KBM-7 (cell line): ENCODE measurements around the gene IVL.
A peak's percentile ranks its signal among the peaks of the same experiment; 100 is the strongest.

ENCODE experiments used
- DNase-seq: peaks from one replicate; pipeline ENCODE4 v3.0.0-alpha.2; 2015
- in situ Hi-C: fragments of 300-500 bp; cut with MboI; formaldehyde crosslinking; loops from 2 replicates; pipeline ENCODE4 v1.14.3; 2020; ENCODE audit warnings: low sequenced_read_pairs, low pct_unique_long_range_greater_than_20kb, mixed read lengths

The IVL gene, protein sequence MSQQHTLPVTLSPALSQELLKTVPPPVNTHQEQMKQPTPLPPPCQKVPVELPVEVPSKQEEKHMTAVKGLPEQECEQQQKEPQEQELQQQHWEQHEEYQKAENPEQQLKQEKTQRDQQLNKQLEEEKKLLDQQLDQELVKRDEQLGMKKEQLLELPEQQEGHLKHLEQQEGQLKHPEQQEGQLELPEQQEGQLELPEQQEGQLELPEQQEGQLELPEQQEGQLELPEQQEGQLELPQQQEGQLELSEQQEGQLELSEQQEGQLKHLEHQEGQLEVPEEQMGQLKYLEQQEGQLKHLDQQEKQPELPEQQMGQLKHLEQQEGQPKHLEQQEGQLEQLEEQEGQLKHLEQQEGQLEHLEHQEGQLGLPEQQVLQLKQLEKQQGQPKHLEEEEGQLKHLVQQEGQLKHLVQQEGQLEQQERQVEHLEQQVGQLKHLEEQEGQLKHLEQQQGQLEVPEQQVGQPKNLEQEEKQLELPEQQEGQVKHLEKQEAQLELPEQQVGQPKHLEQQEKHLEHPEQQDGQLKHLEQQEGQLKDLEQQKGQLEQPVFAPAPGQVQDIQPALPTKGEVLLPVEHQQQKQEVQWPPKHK

DNA sequence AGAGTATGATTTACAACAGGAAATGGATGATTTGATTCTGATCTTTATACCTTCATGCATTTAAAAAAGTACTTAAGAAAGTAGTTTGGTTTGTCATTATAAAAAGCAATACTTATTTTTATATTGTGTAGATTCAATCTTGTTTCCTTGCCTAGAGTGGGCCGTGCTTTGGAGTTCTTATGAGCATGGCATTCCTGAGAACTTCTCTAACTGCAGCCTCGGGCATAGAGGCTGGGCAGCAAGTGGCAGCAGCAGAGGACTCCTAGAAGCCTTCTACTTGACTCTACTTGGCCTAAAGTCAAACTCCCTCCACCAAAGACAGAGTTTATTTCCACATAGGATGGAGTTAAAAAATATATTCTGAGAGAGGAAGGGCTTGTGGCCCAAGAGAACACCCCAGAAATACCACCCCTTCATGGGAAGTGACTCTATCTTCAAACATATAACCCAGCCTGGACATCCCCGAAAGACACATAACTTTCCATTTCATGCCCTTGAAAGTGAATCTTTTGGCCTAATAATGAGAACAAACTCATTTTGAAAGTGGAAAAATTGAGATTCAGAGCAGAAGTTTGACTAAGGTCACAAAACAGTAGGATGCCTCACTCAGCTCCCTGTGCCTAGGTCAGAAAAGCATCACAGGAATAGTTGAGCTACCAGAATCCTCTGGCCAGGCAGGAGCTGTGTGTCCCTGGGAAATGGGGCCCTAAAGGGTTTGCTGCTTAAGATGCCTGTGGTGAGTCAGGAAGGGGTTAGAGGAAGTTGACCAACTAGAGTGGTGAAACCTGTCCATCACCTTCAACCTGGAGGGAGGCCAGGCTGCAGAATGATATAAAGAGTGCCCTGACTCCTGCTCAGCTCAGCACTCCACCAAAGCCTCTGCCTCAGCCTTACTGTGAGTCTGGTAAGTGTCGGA lies at the start of gene IVL:
IVL (plus strand) TSS at position 861 of the 916 bp plus-strand sequence. CDS start 1,252 bp downstream, outside the sequence.
- in situ Hi-C loops, result no loop called here
- DNase-seq, result no peak

DNA sequence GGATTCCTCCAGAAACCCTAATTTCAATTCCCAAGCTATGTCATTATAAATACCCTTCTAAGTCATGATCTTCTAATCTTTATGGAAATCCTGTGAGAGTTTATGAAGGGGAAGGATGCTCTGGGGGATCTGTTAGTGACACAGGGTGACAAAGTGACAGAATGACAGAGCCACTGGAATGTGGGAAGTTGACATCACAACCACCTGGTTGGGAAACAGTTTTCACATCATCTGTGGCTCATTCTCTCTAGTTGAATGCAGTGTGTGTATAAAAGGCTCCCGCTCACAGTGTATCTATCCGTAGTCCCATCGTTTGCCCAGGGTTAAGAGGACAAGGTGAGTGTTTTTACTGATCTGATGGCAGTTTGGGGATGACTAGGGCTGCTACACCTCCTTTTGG lies 48.6 kb upstream of the IVL start, which contains the start of gene LCE7A:
LCE7A (plus strand) TSS at position 301 of the 400 bp plus-strand sequence. CDS start 702 bp downstream, outside the sequence.
- in situ Hi-C loops, result no loop called here
- DNase-seq, result no peak

DNA sequence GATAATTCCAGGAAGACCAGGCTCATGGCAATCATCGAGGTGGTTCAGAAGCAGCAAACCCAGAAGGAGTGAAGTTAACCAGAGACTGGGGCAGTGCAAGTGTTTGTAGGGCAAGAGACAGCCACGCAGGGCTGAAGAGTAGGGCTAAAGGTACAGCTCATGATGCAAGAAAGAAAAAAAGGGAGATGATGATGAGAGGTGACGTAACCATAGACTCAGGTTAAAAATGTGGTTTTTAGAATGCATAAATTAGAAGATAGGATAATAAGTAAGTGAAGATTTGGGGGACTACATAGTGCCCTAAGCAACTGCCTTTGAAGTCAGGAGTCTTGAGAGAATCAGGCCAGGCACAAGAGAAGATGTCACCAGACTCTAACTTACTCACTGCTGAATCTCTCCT lies 48.2 kb upstream of the IVL start:
- DNase-seq, result no peak
- in situ Hi-C loops, result no loop called here

DNA sequence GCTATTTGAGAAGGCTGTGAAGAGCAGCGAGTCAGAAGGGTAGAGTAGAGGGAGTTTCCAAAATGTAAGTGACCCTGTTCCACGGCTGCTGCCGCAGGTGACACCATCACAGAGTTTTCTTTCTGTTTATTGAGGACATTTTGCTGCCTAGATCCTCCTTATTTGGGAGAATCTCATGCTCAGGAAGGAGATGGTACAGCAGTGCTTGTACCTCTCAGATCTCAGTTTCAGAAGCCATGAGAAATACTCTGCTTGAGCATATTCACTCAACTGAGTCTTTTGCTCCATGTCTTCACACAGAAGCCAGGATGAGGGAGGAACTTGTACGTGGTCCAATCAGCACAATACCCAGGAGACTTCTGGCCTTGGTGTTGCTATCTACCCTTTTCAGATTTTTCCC lies 47.0 kb upstream of the IVL start:
- in situ Hi-C loops, result no loop called here
- DNase-seq, result no peak

DNA sequence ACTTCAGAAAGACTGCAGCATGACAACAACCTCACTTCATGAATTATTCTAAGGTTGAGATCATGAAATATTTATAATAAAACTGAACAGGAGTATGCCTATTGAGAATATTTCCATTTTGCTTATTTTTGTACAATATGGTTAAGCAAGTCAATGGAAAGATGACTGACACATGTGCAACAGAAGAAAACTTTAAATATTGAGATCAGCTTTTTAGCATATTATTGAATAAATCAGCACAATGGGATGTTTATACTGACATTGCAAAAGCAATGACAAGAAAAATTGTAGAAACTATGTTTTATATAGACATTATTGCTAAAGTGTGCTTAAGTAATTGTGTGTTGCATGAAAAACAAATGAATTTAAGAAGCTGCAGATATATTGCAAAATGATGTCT lies 43.9 kb upstream of the IVL start:
- in situ Hi-C loops, result no loop called here
- no peak for DNase-seq

DNA sequence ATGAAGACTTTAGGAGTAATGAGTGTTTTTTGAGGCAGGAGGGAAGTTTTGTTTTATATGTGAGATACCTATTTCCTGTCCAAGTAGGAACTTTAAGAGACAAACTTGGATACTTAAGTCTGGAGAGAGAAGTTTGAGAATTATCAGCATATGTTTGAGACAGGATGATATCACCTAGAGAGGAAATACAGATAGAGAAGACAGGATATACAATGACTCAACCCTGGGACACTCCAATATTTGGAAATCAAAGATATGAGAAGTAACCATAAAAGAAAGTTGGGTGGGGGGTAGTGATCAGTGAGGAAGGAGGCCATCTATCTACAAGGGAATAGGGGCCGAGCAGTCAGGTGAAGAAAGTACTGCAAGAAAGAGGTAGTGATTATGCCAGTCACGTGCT lies 42.0 kb upstream of the IVL start:
- DNase-seq, result no peak
- in situ Hi-C loops, result no loop called here

DNA sequence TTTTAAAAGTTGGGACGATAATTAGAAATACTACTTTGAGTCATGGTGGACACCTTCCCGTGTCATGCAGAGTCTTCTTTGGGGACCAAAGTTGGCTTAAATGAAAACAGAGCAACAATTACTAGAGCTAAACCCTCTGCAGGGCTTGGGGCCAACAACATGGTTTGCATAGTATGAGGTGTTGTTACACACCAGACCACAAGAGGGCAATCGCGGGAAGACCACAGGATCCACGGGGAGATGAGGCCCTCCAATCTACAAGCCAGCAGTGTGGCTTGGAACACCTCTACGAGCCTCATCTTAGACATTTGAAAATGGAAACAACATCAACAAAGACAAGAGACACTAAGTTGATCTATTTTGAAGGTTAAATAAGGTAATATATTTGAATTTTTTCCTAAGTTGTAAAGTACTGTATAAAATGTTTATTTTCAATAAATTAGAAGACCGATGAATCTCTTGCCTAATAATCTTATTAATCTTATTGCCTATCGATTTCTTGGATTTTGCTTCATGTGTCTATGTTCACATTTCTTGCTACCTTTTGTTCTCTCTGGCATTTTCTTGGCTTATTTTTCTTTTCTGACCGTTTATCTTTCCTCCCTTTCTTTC lies 38.4 kb upstream of the IVL start:
- in situ Hi-C loops, result no loop called here
- DNase-seq, result peak; percentile 67

DNA sequence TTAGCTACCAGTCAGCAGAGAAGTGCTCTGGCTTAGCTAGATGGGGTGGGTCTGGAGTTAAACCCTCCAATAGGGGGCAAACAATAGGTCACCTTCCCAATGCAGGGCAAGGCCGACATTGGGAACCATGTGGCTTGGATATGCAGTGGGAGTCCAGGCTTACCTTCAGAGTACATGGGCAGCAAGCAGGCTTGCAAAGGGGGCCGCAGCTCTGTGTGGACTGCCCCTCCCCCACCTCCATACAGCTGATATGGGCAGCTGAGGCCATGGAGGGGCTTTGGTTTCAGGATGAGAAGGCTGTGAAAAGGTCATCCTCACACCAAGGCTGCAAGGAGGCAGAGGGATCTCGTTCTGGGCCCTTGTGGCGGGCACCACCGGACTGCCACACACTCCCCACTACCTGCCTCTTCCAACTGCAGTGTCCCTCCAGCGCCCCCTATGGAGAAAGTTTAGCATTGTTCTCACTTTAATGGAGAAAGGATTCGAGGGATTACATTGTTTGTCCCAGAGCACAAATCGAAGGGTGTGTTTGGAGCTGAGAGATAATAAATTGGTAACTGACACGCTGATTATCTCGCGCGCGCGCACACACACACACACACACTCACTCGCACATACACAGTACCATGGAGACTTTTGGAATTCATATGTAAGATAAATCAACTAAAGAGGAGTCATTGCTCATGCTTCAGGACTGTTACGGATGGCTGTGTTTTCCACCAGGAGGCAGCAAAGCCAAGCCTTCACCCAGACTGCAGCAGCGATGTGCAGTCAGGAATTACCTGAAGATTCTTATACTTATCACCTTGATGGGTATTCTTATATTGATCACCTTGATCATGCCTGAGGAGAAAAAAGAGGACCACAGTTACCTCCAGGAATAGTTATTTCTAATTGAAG lies 37.3 kb upstream of the IVL start:
- DNase-seq, result peak; percentile 55

DNA sequence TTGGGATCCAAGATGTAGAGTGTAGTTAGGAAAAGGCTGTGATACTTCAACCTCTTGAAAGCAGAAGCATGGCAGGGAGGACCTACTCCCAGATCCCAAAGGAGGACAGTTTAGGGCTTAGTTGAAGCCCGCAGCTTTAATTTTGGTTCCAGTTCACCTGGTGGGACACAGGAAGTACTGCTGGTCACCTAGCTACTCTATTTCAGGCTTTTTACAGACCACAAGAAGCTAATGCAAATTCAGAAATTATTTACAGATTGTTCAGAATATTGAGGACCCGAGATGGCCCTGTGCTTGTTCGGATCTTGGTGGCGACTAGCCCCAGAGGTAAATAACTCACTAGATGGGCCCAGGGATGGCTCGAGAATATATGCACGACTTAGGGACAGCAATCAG lies 36.6 kb upstream of the IVL start:
- in situ Hi-C loops, result no loop called here
- DNase-seq, result no peak

More for the DNA sequence above, 37.3 kb upstream of the IVL start:
- in situ Hi-C loops, result no loop called here

DNA sequence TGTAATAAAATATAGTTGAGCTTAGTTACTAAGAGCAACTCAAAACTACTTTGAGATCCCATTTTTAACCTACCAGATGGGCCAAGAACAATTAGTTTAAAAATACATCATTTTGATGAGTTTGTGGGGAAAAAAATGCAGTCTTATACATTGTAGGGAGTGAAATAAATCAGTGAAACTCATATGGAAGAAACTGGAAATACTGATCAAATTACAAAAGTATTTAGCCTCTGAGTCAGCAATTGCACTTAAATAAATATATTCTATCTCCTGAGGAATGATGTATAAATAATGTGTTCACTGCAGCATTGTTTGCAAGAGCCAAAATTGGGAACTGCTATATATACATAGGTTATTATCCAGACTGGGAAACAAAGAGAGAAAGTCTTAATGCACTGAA lies 34.9 kb upstream of the IVL start:
- no peak for DNase-seq
- in situ Hi-C loops, result no loop called here

DNA sequence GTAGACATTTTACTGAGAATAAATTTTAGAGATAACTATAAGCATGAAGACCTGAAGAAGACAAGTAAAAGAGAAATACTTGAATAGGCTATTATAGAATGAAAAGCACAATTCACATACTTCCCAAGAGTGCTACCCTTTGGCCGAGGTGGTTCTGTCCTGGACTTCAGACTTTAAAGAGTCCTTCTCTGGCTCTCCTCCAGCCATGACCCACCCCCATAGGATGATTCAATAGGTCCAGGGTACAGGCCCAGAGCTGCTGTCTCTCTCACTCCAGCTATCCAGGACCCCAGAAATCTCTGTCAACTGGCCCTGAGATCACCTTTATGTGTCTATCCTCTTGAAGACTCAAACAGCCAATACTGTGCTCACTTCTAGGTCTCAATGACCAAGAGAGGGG lies 31.5 kb upstream of the IVL start:
- in situ Hi-C loops, result no loop called here

DNA sequence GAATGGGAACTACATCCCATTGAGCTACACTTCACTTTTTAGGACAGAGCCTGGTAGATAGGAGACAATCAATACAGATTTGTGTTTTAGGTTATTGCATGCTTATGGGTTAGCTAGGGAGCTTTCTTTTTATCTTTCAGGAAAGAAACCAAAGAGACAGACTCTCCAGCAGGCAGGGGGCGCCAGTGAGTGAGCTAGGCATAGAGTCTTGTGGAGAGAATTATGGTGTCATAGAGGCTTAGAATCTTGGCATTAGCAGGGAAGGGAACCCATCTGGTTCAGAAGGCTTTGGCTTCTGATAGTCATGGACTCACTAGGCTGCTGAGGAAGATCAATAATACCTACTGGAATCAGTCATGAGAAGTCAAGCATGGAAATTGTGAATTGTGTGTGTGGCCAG lies 30.3 kb upstream of the IVL start, which contains the start of gene SMCP:
SMCP (plus strand) TSS at position 281 of the 400 bp plus-strand sequence. CDS start 6,101 bp downstream, outside the sequence.
- in situ Hi-C loops, result no loop called here
- peak; percentile 8 for DNase-seq

More for the DNA sequence above, 31.5 kb upstream of the IVL start:
- DNase-seq, result no peak

DNA sequence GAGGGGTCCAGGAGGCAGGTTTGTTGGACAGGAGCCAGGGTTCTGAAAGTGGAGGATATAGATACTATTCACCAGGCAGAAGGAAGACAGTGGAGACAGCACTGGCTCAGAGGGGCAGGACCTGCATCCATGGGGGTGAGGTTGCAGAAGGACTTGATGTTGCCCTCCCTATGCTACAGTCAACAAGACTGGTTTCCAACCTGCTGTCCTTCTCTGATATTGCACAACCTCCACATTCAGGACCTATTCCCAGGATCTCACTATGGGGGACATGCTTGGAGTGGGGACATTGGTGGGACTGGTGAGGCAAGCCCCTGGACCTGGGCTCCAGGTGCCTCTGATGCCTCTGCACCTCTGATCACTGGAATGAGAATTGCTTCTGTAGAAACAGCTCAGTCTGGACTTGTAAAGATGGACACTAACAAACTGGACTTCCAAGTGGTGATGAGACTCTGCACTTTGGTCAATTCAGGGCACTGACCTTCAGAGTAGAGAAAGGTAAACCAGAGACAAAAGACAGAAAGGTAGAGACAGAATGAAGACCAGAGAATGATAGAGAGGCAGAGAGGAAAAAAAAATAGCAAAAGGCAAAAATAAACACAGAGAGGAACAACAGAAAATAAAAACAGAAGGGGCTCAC lies 28.7 kb upstream of the IVL start:
- in situ Hi-C loops, result no loop called here
- DNase-seq, result no peak

DNA sequence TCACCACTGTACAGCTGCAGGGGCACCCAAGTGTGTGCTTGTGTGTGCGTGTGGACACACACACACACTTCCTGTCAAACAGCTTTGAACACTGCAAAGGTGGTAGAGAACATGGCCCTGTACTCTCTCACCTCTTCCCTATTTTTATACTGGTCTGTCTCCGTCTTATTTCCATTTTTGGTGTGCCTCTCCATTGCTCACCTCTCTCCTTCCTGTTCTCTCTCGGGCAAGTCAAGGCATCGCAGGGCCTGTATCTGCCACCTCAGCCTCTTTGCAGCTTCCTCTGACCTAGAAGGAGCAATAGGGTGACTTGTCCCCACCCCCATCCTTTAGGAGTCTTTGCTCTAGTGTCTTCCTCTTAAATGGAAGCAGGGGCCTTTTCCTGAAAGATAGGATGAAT lies 28.0 kb upstream of the IVL start:
- no peak for DNase-seq
- in situ Hi-C loops, result no loop called here

DNA sequence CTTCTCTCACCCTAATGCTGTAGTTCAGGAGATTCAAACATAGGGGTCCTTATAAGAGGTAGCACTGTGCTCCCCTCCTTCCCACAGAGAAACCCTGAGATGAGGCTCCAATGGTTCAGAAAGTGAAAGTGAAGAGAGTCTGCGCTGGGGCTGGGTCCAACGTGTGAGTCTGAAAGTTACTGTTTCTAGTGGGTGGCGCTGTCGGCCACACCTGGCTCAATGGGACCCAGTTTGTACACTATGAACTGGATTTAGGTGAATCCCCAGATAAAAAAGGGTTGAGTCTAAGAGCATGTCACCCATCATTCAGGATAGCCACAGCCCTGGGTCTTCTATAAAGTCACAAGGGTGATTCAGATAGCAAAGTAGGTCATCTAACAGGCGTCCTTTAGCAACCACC lies 27.4 kb upstream of the IVL start:
- in situ Hi-C loops, result no loop called here
- no peak for DNase-seq

DNA sequence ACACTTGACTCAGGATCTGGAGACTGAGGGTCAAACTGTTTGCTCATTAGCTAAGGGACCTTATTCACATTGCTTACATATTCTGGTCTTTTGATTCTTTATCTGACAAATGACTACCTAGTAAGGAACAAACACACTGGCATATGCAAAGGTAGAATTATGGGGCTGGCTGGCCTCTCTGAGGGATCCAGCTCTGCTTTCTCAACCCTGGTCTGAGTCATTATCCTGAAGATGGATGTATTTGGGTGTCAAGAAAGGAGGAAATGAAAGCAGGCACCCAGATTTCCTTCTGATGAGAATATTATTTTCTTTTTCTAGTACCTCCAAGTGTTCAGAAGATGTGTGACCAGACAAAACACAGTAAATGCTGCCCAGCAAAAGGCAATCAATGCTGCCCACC lies 24.3 kb upstream of the IVL start:
- DNase-seq, result no peak
- in situ Hi-C loops, result no loop called here

DNA sequence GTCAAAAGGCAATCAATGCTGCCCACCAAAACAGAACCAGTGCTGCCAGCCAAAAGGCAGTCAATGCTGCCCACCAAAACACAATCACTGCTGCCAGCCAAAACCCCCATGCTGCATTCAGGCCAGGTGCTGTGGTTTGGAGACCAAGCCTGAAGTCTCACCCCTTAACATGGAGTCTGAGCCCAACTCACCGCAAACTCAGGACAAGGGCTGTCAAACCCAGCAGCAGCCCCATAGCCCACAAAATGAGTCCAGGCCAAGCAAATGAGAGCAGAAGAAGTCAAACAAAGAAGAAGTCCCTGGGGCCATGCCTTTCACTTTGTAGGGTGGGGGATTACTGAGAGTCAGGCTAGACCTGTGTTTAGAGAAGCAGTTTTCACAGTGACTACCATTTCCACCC lies 23.8 kb upstream of the IVL start:
- in situ Hi-C loops, result no loop called here
- no peak for DNase-seq
